Endothelial cell of hepatic sinusoid (primary cell): Measurements from ENCODE around the gene TTC12.

Experiments used
- in situ Hi-C: cut with HindIII; loops from 2 replicates; pipeline ENCODE4 v1.10.0; 2017; ENCODE audit warnings: low sequenced_read_pairs

TTC12 gene

GRCh38 chr11:113286009-113286408 lies 28.4 kb upstream of the TTC12 start:
- in situ Hi-C loops, result no loop called here

GRCh38 chr11:113286509-113287497 lies 27.6 kb upstream of the TTC12 start:
- in situ Hi-C loops, result no loop called here

DNA sequence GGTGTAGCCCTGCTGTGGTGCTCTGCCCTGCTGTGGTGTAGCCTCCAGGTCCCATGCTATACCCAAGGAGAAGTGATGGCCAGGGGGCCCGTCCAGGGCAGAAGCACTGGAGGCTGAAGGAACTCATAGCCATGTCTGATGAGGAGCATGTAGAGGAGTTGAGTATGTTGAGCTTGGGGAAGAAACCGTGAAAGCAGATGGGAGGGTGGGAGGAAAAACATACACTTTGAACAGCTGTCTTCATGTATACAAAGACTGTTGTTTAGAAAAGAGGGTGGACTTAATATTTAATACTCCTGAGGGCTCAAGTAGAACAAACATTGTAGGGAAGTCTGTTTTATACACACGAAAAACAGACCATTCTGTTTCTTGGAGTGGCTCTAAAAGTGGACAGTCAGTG lies 26.6 kb upstream of the TTC12 start:
- in situ Hi-C loops, result no loop called here

DNA sequence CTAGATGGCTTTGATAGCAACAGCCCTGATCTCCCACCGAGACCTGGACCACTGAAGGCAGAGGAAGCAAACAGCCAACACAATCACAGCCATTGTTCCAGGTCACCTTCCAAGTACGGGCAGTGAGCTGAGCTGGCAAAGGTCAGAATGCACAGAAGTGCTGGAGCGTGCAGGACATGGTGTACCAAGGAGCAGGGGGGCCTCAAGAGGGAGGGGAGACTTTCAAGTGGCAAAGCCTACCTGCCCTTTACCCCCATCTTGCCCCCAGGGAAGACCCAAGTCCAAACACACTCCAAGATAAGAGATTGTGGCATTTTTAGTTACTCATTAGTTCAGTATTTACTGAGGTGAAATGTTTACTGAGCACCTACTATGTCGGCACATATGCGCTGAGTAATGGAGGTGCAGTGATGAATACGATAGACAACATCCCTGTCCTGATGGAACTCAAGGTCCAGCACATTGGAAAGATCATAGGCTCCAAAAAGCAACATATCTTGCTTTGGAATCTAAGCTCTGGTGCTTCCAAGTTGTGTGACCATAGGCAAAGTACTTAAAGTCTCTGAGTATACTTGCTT lies 26.0 kb upstream of the TTC12 start:
- in situ Hi-C loops, result no loop called here

DNA sequence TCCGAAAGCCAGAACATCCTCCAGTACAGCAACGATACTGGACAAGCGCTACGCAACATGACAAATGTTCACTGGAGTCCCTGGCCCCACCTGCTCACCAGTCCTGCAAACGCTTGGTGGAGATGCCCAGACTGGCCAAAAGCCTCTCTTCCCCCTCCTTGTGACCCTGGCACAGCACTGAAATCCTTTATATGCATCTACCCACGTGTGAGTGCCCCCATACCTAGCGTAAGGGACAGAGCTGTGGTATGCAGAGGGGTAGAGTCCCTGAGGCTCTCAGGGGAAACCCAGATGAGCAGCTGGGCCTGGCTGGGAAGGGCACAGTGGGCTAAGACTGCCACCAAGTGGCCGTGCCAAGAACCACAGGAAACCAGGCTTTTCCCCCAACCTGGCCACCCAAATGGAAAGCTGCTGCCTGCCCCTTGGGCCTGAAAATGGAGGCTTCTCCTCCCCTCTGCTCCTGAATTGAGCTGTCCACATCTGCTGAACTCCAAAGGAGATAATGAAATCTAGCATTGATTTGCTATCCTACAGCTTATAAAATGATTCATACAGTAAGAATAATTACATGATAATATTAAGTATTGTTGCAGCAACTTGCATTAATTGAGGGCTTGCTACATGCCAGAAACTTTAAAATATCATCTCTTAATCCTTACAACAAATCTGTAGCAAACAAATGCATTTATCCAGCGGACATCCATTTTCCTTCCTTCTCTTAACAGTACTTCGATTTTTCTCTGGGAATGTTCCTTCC lies 24.8 kb upstream of the TTC12 start:
- in situ Hi-C loops, result no loop called here

DNA sequence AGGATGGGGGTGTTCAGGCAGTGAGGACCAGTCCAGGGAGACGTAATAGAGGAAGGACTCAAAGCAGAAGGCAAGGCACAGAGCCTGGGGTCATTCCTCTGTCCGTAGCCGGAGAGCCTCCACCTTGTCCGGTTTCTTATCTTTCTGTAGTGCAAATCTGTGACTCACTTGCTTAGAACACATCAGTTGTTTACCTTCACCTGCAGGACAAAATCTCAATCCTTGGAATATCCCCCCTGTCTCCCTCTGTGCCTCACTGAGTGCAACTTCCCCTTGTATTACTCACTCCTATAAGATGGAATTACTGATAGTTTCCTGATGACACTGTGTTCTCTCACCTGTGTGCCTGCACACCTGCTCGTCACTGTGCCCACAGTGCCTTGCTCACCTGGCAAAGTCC lies 20.4 kb upstream of the TTC12 start:
- in situ Hi-C loops, result no loop called here

DNA sequence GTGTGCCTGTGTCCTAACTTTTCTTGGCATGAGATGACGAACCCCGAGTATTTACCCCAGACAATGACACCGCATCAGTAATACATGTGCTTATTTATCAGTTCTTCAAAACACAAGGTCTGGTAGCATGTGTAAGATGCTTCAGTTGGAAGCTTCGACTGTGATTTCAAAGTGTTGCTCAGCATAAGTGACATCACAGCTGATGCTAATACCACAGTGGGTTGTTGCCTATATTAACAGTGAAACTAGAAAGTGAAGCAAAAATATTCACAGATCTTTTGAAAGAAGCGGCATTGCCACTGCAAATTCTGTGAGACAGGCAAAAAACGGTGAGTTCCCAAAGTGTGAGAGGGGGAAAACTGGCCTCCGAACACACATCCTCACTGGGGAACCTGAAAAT lies 18.4 kb upstream of the TTC12 start:
- in situ Hi-C loops, result loop anchor here (5.0 kb wide), 1 partner anchor 34 kb away; no protein-coding TSS in a partner anchor

GRCh38 chr11:113296447-113297205 lies 17.8 kb upstream of the TTC12 start:
- in situ Hi-C loops, result loop anchor here (5.0 kb wide), 1 partner anchor 34 kb away; no protein-coding TSS in a partner anchor

DNA sequence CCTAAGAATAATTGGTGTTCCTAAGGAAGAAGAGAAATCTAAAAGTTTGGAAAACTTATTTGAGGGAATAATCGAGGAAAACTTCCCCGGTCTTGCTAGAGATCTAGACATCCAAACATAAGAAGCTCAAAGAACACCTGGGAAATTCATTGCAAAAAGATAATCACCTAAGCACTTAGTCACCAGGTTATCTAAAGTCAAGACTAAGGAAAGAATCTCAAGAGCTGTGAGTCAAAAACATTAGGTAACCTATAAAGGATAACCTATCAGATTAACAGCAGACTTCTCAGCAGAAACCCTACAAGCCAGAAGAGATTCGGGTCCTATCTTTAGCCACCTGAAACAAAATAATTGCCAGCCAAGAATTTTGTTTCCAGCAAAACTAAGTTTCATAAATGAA lies 15.9 kb upstream of the TTC12 start:
- in situ Hi-C loops, result loop anchor here (5.0 kb wide), 1 partner anchor 36 kb away; no protein-coding TSS in a partner anchor

GRCh38 chr11:113304916-113305315 lies 9.5 kb upstream of the TTC12 start:
- in situ Hi-C loops, result no loop called here

DNA sequence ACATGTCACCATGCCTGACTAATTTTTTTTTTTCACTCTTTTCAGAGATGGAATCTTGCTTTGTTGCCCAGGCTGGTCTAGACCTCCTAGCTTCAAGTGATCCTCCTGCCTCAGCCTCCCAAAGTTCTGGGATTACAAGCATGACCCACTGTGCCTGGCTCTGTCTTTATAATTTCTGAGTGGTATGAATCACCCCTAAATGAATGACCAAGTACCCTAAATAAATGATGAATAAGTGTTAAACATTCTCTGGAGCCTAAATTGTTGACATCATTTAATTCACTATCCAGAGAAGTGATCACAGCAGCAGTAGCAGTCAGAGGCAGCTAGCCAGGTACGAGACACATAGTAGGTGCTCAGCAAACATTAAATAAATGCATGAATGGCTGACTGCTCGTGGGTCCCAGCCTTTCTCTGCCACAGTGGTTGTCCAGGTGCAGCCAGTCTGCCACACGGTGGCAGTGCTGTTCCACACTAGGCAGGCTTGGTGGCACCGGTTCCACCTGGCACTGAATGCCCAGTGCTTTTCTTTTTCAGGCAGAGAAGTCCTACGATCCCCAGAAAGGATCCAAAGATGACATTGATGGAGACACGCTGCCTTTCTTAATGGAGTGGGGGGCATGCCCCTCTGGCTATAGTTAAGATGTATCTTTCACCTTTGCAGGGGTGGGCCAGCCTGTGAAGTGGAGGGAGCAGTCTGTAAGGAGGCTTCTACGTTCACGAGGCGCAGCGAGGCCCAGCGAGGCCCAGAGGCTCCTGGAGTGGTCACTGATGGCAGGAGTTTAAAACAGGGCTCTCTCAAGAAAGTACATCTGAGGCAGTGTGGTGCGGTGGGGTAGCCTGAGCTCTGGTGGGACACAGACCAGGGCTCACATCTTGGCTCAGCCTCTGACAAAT lies 8.7 kb upstream of the TTC12 start:
- in situ Hi-C loops, result no loop called here

DNA sequence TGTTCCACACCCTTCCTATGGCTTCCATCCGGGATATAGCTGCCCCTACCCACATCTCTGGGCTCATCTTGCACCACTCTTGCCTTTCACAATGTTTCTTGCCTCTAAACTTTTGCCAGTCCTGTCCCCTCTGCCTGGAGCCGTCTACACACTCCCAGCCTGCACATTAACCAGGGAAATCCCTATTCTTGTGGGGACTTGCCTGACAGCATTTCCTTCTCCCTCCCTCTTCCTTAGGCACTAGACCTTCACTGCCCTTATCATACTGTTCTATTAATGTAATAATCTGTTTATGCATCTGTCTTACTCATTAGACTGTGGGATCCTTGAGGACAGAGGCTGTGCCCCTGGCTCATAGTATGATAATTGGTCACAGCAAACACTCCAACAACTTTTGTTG lies 5.8 kb upstream of the TTC12 start:
- in situ Hi-C loops, result no loop called here

GRCh38 chr11:113311536-113311935 lies 2.8 kb upstream of the TTC12 start:
- in situ Hi-C loops, result no loop called here

GRCh38 chr11:113313601-113314000 lies 782 bp upstream of the TTC12 start:
- in situ Hi-C loops, result no loop called here

- in situ Hi-C loops, result no loop called here
Measured at GRCh38 chr11:113314065-113314388, 356 bp upstream of the TTC12 start.

DNA sequence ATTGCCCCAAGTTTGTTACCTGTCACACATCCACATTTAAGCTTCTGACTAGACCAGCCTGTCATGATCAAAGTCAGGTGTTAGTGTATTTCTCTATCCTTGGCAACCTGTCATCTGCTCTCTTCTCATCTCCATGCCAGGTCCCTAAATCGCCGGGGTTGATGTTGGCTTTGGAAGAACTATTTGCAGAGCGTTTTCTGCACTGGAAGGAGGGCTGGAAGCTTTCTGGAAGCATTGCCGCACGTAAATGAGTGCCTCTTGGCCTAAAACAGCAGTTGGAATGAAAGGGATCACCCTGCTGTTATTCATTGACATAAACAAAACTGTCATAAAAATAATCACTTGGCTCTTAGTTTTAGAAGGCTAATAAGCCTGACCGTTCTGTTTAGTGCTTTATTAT lies 1.4 kb downstream of the TTC12 start:
- in situ Hi-C loops, result no loop called here

DNA sequence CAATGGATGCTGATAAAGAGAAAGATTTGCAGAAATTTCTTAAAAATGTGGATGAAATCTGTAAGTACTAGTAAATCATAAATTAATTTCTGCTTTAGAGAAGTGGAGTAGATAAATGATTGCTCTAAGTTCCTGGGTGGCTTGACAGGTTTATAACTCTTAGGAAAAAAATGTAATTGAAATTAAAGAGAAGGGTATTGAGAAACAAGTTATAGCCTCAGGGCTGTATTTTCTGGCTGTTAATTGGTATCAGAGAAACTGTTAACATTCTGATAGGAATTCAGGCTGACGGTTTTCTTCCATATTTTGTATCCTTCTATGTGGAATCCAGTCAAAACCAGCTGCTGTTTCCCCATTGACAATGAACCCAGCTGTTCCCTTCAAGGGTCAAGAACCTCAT lies 1.9 kb downstream of the TTC12 start:
- in situ Hi-C loops, result no loop called here

- in situ Hi-C loops, result no loop called here
Measured at GRCh38 chr11:113317339-113317738, 3.0 kb downstream of the TTC12 start.

GRCh38 chr11:113319085-113319484 lies 4.7 kb downstream of the TTC12 start:
- in situ Hi-C loops, result no loop called here

GRCh38 chr11:113322158-113322557 lies 7.8 kb downstream of the TTC12 start:
- in situ Hi-C loops, result no loop called here
